ENCODE data around the gene MYO15B. TPM values are rescaled to one million over a fixed set of nuclear protein-coding genes. Genes with fewer than 3 reads are reported as not detected.

The MYO15B gene
- total and polyA plus RNA-seq, 2 of the 4 experiments (the other 2 are of a cell fraction) = 0.18 to 0.65 TPM

DNA sequence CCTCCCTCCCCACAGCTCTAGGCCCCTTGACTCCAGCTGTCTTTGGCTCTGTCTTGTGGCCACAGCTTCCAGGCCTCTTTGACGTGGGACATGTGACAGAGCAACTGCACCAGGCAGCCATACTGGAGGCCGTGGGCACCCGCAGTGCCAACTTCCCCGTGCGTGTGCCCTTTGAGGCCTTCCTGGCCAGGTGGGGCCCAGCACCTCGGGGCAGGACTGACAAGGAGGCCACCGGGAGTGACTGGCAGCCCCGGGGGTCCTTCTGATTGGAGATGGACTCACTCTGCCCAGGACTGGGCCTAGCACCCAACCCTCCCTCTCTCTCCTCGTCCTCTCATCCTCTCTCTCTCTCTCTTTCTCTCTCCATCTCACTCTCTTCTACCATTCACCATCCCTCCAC is 15.5 kb downstream of the MYO15B start:
- CTCF ChIA-PET = no interaction called here
- BruUV-seq (replicated peaks) = no TSS peak
- dilution Hi-C loops (cut with HindIII; ENCODE audit: low sequenced_read_pairs, unreplicated experiment) = no loop called here

More for the DNA sequence above, 15.5 kb downstream of the MYO15B start:
- Histone ChIP-seq H3K14ac (replicated peaks; ENCODE audit: low read depth, low read length) (no peak overlapping the region), H3K36me3 (ENCODE audit: control insufficient read depth, insufficient read depth, low read length) (no peaks in the 10 kb centered on the region), H3K18ac (ENCODE audit: low read depth, low read length) (no peak overlapping the region), H4K8ac (ENCODE audit: low read depth in 2 of 2, low read length in 2 of 2) (no peak overlapping the region), H4K20me1 (ENCODE audit: insufficient read depth, low read length) (no peaks in the 10 kb centered on the region; the same call in 1 of the 2 replicates), H2AK5ac (ENCODE audit: low read depth, low read length) (no peak overlapping the region; the same call in 1 of the 2 replicates), H3K23ac (ENCODE audit: low read depth, low read length) (no peak overlapping the region), H3K56ac (ENCODE audit: extremely low read depth, insufficient read depth, low read length) (no peak overlapping the region), H2BK20ac (ENCODE audit: low read depth, low read length) (no peak overlapping the region), H3K4me1 (ENCODE audit: control insufficient read depth, insufficient read depth, low read length) (no peaks in the 10 kb centered on the region), H3K9ac (ENCODE audit: low read depth, low read length) (no peak overlapping the region), H2BK15ac (ENCODE audit: low read depth, low read length) (no peak overlapping the region), H3K4me3 (ENCODE audit: insufficient read depth, low read depth, low read length) (no peak overlapping the region), H4K5ac (ENCODE audit: low read depth, low read length) (no peak overlapping the region), H3K4ac (ENCODE audit: low read depth, low read length) (no peak overlapping the region), H2BK120ac (ENCODE audit: low read depth, low read length) (no peak overlapping the region), H3K27ac (ENCODE audit: insufficient read depth, low read length) (no peak overlapping the region), H2AFZ (replicated peaks; ENCODE audit: low read length, poor library complexity) (no peak overlapping the region), H2AK9ac (replicated peaks; ENCODE audit: low read depth, low read length, poor library complexity) (no peak overlapping the region), H3K27me3 (ENCODE audit: control insufficient read depth, insufficient read depth, low read length) (no peaks in the 10 kb centered on the region; the same call in 1 of the 2 replicates), H3K4me2 (ENCODE audit: low read depth, low read length) (no peak overlapping the region), H2BK5ac (ENCODE audit: low read depth, low read length, poor library complexity, severe bottlenecking) (no peak overlapping the region), H3K9me3 (ENCODE audit: control insufficient read depth, insufficient read depth, low read length) (no peaks in the 10 kb centered on the region), H4K91ac (ENCODE audit: insufficient read depth, low read depth, low read length) (no peak overlapping the region), H3K79me1 (ENCODE audit: low read depth in 1 of 2, low read length in 2 of 2) (no peaks in the 10 kb centered on the region), H3K9me1 (ENCODE audit: insufficient read depth, low read length) (no peaks in the 10 kb centered on the region)
- POLR2A ChIA-PET (ENCODE audit: unreplicated experiment) = no interaction called here
- intact Hi-C loops (cut with micrococcal nuclease) = no loop called here
- in situ Hi-C loops (cut with MboI; ENCODE audit: low sequenced_read_pairs) = no loop called here
- DNase-seq = no peak
- TF ChIP-seq RAD21 (IDR thresholded peaks at IDR 0.05; ENCODE audit: low read length) (no peak), POLR2A (IDR thresholded peaks at IDR 0.05; ENCODE audit: low read depth, low read length) (no peak), RFX5 (IDR thresholded peaks at IDR 0.05; ENCODE audit: low read depth, low read length) (no peak), CHD1 (IDR thresholded peaks at IDR 0.05; ENCODE audit: low read depth, low read length) (no peak), MXI1 (IDR thresholded peaks at IDR 0.05; ENCODE audit: borderline replicate concordance, low read depth, low read length) (no peak), SMC3 (IDR thresholded peaks at IDR 0.05; ENCODE audit: low read depth, low read length) (no peak), MAFK (IDR thresholded peaks at IDR 0.05; ENCODE audit: low read depth, low read length) (no peak), MAZ (IDR thresholded peaks at IDR 0.05; ENCODE audit: borderline replicate concordance, low read depth, low read length) (no peak), NFE2L2 (IDR thresholded peaks at IDR 0.05; ENCODE audit: low read depth, low read length) (no peak), RCOR1 (IDR thresholded peaks at IDR 0.05; ENCODE audit: insufficient replicate concordance, low read length) (no peak), CEBPB (IDR thresholded peaks at IDR 0.05; ENCODE audit: low read depth, low read length) (no peak), FOS (IDR thresholded peaks at IDR 0.05; ENCODE audit: low read depth, low read length) (no peak)
- TF ChIP-seq, protein P1, sequence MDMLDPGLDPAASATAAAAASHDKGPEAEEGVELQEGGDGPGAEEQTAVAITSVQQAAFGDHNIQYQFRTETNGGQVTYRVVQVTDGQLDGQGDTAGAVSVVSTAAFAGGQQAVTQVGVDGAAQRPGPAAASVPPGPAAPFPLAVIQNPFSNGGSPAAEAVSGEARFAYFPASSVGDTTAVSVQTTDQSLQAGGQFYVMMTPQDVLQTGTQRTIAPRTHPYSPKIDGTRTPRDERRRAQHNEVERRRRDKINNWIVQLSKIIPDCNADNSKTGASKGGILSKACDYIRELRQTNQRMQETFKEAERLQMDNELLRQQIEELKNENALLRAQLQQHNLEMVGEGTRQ (IDR thresholded peaks at IDR 0.05; ENCODE audit: low read depth, low read length) = no peak
- TF ChIP-seq, protein P2, sequence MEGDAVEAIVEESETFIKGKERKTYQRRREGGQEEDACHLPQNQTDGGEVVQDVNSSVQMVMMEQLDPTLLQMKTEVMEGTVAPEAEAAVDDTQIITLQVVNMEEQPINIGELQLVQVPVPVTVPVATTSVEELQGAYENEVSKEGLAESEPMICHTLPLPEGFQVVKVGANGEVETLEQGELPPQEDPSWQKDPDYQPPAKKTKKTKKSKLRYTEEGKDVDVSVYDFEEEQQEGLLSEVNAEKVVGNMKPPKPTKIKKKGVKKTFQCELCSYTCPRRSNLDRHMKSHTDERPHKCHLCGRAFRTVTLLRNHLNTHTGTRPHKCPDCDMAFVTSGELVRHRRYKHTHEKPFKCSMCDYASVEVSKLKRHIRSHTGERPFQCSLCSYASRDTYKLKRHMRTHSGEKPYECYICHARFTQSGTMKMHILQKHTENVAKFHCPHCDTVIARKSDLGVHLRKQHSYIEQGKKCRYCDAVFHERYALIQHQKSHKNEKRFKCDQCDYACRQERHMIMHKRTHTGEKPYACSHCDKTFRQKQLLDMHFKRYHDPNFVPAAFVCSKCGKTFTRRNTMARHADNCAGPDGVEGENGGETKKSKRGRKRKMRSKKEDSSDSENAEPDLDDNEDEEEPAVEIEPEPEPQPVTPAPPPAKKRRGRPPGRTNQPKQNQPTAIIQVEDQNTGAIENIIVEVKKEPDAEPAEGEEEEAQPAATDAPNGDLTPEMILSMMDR (conservative IDR thresholded peaks at IDR 0.05; ENCODE audit: low read depth, low read length) = no peak
- no peak for ATAC-seq (ENCODE audit: low read depth)
- WGBS, 2 experiments (ENCODE audit: extremely low coverage in 2 of 2, insufficient read length in 1 of 2) = 75% methylated on average over 7 of the region's 9 CpGs; no CpG with 5 or more reads in 1 of the 2 experiments

All from IMR-90 (cell line).